ENCODE data around the gene ENDOD1.

GRCh38 chr11:95072948-95073347 is 16.7 kb upstream of the ENDOD1 start:
- no peak for TF ChIP-seq CTCF (conservative IDR thresholded peaks at IDR 0.05)
- TF ChIP-seq EZH2 (IDR thresholded peaks at IDR 0.05; ENCODE audit: low read depth) = no peak

Data from PC-9 (cell line).